Measurements from ENCODE around the gene ARHGAP11A. TPM values are rescaled to one million over a fixed set of nuclear protein-coding genes. Genes with fewer than 3 reads are reported as not detected.

The ARHGAP11A gene
- total RNA-seq: 8.3 TPM

GRCh38 chr15:32615051-32615870 lies at the start of gene ARHGAP11A:
TSS of gene ARHGAP11A (plus strand) at chr15:32615504. CDS start at chr15:32616212, 708 bp downstream.

GRCh38 chr15:32593151-32593550 lies 22.2 kb upstream of the ARHGAP11A start, which contains the start of gene GOLGA8N:
TSS of gene GOLGA8N (plus strand) at chr15:32593456.

GRCh38 chr15:32641517-32642059 lies 26.3 kb downstream of the ARHGAP11A start, which contains the start of gene SCG5:
TSS of gene SCG5 (plus strand) at chr15:32641710. CDS start at chr15:32643593, 1,883 bp downstream.

Small RNA genes lying within 50 kb of the gene (small RNA-seq; reads per million reads assigned to genes)
- gene RN7SL286P (ENCODE audit: low replicate concordance): not detected

Other genes starting within 250 kb of the ARHGAP11A start
- gene GOLGA8K, start 212.2 kb upstream of the ARHGAP11A start, total RNA-seq: not detected
- 0.29 TPM for gene GOLGA8O, start 159.9 kb upstream of the ARHGAP11A start, total RNA-seq
- 16.7 TPM for gene GOLGA8N, start 22.0 kb upstream of the ARHGAP11A start, total RNA-seq
- gene SCG5, start 26.2 kb downstream of the ARHGAP11A start, total RNA-seq: 7.6 TPM
- gene GREM1, start 102.5 kb downstream of the ARHGAP11A start, total RNA-seq: 0.35 TPM

All from metanephros (tissue), 2 donors.